Glutamatergic neuron (in vitro differentiated cells): ENCODE results near the gene INSC. TPM values are rescaled to one million over a fixed set of nuclear protein-coding genes. Genes with fewer than 3 reads are reported as not detected.
A peak's percentile ranks its signal among the peaks of the same experiment; 100 is the strongest.

ENCODE experiments used
- DNase-seq: peaks from one replicate; pipeline ENCODE4 v3.0.0; 2022
- H3K27ac Mint-ChIP-seq: one replicate; pipeline ENCODE4 v1.8.0; 2020; ENCODE audit warnings: mild to moderate bottlenecking, mixed read lengths, inconsistent platforms; ENCODE audit not compliant: unreplicated experiment
- H3K27me3 Mint-ChIP-seq: one replicate; pipeline ENCODE4 v1.8.0; 2020; ENCODE audit warnings: mild to moderate bottlenecking, moderate library complexity, mixed read lengths, inconsistent platforms; ENCODE audit not compliant: unreplicated experiment
- H3K36me3 Mint-ChIP-seq: one replicate; pipeline ENCODE4 v1.8.0; 2020; ENCODE audit warnings: mild to moderate bottlenecking, mixed read lengths, inconsistent platforms; ENCODE audit not compliant: unreplicated experiment
- H3K4me1 Mint-ChIP-seq: one replicate; pipeline ENCODE4 v1.8.0; 2020; ENCODE audit warnings: mild to moderate bottlenecking, low read depth, mixed read lengths, inconsistent platforms; ENCODE audit not compliant: unreplicated experiment
- H3K4me3 Mint-ChIP-seq: one replicate; pipeline ENCODE4 v1.8.0; 2020; ENCODE audit warnings: mild to moderate bottlenecking, mixed read lengths, inconsistent platforms; ENCODE audit not compliant: unreplicated experiment
- H3K9me3 Mint-ChIP-seq: one replicate; pipeline ENCODE4 v1.8.0; 2020; ENCODE audit warnings: mild to moderate bottlenecking, moderate library complexity, mixed read lengths, inconsistent platforms; ENCODE audit not compliant: unreplicated experiment
- CTCF ChIP-seq: fragments of 200-600 bp; sonication (generic); IDR thresholded peaks from one replicate; pipeline ENCODE4 v1.5.0; 2021; ENCODE audit not compliant: partially characterized antibody, unreplicated experiment
- total RNA-seq: library from RNA; stranded (reverse); fragmentation: NEBNext Ultra II Directional; extraction: Animal tissue kit (Norgen Biotek cat#: 25700); gene quantifications from one replicate; pipeline ENCODE4 v1.2.1, GENCODE V29; 2021; ENCODE audit not compliant: unreplicated experiment

Gene INSC
- total RNA-seq, 1 donor from 2014 or later, result not detected

GRCh38 chr11:15093432-15093831 lies 21.3 kb upstream of the INSC start:
- Mint-ChIP-seq H3K36me3 (no peaks in the 10 kb centered on the region), H3K4me1 (no peaks in the 10 kb centered on the region), H3K27ac (no peak overlapping the region), H3K27me3 (no peaks in the 10 kb centered on the region), H3K4me3 (no peak overlapping the region), H3K9me3 (no peaks in the 10 kb centered on the region)
- no peak for TF ChIP-seq CTCF
- no peak for DNase-seq

DNA sequence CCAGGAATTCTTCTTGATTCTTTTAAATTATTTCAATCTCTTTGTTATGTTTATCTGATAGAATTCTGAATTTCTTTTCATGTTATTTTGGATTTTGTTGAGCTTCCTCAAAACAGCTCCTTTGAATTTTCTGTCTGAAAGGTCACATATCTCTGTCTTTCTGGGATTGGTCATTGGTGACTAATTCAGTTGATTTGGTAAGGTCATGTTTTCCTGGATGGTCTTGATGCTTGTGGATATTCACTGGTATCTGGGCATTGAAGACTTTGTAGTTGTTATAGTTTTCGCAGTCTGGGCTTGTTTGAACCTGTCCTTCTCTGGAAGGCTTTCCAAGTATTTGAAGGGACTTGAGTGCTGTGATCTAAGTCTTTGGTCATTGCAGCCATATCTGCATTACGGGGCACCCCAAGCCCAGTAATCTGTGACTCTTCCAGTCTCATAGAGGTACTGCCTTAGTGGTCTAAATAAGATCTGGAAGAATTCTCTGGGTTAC lies 18.9 kb upstream of the INSC start:
- TF ChIP-seq CTCF, result no peak
- H3K9me3 Mint-ChIP-seq, result no peaks in the 10 kb centered on the region
- H3K27ac Mint-ChIP-seq, result no peak overlapping the region
- no peak overlapping the region for H3K4me3 Mint-ChIP-seq
- no peak for DNase-seq
- peaks cover 5% of the 10 kb centered on the region for H3K27me3 Mint-ChIP-seq
- no peaks in the 10 kb centered on the region for H3K36me3 Mint-ChIP-seq
- H3K4me1 Mint-ChIP-seq, result no peaks in the 10 kb centered on the region

- Mint-ChIP-seq H3K4me1 (peaks cover 3% of the 10 kb centered on the region), H3K9me3 (no peaks in the 10 kb centered on the region), H3K4me3 (no peak overlapping the region), H3K27ac (no peak overlapping the region), H3K27me3 (peaks cover 5% of the 10 kb centered on the region), H3K36me3 (no peaks in the 10 kb centered on the region)
- no peak for DNase-seq
- no peak for TF ChIP-seq CTCF
Observed at GRCh38 chr11:15097411-15097810, 17.3 kb upstream of the INSC start.

GRCh38 chr11:15099267-15099666 lies 15.5 kb upstream of the INSC start:
- DNase-seq, result no peak
- peaks cover 6% of the 10 kb centered on the region for H3K36me3 Mint-ChIP-seq
- peaks cover 3% of the 10 kb centered on the region for H3K4me1 Mint-ChIP-seq
- no peak overlapping the region for H3K27ac Mint-ChIP-seq
- peaks cover 5% of the 10 kb centered on the region for H3K27me3 Mint-ChIP-seq
- H3K9me3 Mint-ChIP-seq, result peaks cover 2% of the 10 kb centered on the region
- TF ChIP-seq CTCF, result no peak
- H3K4me3 Mint-ChIP-seq, result no peak overlapping the region

DNA sequence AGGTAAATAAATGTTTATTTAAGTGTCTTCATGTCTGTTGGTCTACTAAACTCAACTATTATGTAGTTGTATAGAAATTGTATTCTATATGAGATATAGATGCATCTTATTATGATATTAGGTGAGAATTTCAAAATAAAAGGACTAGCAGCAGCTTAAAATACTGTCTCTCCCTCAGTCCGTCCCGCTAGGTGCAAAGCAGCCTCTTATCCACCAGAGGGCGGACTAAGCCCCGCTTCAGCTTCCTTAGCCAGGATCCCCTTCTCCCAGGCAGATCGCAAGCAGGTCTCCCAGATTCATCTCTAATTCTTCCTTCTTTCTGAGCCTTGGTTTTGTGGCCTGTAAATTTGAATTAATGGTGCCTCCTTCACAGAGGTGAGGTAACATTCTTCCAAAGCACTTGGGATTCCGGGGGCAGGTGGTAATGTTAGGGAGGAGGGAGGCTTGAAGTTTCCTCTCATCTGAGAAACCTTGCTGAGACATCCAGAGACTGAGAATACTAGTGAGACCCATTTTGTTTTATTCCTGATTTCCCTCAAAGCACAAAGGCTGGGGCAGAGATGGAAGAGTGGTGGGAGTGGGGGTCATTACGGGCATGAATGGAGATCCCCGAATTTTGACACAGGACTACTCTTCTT lies 13.5 kb upstream of the INSC start:
- Mint-ChIP-seq H3K27ac (no peak overlapping the region), H3K9me3 (peaks cover 2% of the 10 kb centered on the region), H3K4me1 (peaks cover 3% of the 10 kb centered on the region)

More for the DNA sequence above, 13.5 kb upstream of the INSC start:
- Mint-ChIP-seq H3K4me3 (no peak overlapping the region), H3K36me3 (peaks cover 6% of the 10 kb centered on the region), H3K27me3 (peaks cover 5% of the 10 kb centered on the region)
- TF ChIP-seq CTCF, result peak; percentile 85
- DNase-seq, result peak; percentile 79
